GM18867 (cell line): Measurements from ENCODE around the gene ELK1.

ENCODE experiments used
- ATAC-seq: cut with Tn5 transposase; IDR thresholded peaks from one replicate; pipeline ENCODE4 v1.9.1; 2021; ENCODE audit warnings: mild to moderate bottlenecking, moderate library complexity; ENCODE audit not compliant: unreplicated experiment

The ELK1 gene

DNA sequence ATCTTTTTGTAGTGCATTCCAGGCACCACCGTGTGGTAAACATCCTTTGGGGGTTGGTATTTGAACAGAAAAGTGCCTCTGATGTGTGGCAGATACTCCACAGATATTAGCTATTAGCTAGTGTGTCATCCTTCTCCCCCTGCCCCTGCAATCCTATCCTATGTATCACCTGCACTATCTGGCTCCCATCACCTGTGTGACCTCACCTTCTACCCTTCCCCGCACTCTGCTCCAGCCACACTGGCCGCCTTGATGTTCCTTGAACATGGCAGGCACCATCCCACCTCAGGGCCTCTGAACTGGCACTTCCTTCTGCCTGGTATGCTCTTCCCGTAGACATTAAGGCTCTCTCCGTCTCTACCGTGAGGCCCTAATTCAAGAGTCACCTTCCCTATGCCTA, 3.7 kb downstream of the ELK1 start:
- no peak for ATAC-seq

DNA sequence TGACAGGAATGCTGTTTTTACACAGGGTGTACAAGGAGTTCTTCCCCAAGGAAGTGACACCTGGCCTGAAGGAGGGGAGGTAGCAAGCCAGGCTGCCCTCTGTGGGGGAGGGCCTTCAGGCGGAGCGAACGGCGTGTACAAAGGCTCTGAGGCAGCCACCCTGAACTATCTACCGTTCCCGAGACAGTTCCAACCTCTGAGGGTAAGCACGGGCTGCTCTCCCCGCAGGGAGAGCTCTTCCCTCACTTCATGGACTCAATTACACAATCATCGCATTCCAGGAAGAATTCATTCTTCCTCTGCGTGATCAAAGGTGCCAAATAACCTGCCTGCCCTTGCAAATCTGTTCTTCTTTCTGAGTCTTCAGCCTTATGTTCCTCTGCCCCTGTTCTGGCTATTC, 4.8 kb downstream of the ELK1 start:
- no peak for ATAC-seq

DNA sequence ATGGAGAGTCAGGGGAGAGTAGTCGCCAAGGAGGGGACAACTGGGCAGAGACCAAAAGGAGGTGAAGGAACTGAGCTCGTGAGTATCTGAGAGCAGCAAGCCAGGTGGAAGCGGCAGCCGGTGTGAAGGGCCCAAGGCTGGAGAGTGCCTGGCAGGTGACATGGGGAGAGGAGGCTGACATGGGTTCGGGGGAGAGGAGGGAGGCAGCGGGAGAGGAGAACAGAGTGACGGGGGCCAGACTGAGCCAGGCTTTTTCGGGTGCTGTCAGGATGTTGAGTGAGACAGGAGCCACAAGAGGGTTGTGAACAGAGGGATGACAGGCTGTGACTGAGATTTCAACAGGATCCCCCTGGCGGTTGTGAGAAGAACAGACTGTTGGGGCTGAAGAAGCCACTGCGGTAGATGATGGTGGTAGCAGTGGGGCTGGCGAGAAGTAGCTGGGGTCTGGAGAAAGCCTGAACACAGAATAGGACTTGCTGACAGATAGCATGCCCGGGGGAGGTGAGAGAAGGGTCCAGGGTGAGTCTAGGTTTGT, 5.7 kb downstream of the ELK1 start:
- ATAC-seq: peak; percentile 45

DNA sequence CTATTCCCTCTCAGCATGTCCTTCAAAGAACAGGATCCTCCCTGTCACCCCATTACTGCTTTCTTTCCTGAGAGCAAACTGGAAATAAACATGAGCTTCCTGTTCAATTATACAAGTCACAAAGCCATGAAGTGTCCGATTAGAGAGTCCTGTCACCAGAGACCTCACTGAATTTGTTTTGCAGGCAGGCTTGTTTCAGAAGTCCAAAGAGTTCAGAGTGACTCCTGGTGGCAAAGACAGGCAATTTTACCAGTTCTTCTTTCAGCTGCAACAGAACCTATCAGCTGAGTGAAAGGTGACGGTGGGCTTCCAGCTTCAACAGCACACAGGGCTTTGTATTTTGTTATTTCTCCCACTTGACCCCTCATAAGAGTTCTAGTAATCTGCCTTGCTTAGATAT, 6.4 kb downstream of the ELK1 start:
- ATAC-seq: no peak

DNA sequence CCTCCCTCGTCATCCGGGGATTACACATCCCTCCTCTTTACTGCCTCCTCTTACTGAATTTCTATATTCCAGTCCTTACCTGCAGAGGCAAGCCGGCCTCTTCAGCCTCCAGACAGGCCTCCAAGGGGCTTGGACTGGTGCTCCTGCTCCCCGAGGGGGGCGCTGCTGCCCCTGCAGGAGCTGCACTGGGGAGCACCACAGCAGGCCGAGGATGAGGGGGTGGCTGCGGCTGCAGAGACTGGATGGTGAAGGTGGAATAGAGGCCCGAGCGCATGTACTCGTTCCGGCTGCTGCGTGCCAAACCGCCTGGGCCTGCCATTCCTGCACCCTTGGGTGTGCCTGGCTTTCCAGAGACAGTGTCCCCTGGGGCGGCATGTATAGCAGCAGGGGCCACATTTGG, 11.5 kb downstream of the ELK1 start:
- ATAC-seq: no peak

DNA sequence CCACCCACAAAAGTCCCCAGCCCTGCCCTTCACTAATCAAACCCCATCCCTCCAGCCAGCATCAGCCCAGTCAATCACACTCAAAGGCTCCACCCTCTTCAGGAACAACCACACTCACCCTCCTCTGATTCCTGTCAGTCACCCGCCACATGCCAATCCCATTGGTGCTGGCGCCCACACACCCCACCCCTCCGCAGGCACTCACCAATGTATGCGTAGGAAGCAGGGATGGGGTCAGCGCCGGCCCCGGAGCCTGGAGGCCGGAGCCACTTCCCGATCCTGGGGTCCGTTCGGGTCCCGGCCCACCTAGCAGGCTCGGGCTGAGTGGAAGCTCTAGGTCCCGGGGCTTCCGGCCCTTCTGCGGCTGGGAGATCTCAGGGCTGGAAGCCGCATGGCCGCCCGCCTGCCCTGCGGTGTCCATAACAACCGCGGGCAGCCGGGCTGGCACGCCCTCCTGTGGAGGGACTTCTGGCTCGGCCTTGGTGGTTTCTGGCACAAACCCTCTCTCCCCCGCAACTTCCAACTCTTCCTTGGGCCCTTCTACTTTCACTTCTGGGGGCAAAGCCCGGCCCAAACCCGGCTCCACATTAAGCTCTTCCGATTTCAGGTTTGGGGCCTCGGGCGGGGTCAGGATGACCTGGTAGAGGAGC, 12.7 kb downstream of the ELK1 start:
- no peak for ATAC-seq

DNA sequence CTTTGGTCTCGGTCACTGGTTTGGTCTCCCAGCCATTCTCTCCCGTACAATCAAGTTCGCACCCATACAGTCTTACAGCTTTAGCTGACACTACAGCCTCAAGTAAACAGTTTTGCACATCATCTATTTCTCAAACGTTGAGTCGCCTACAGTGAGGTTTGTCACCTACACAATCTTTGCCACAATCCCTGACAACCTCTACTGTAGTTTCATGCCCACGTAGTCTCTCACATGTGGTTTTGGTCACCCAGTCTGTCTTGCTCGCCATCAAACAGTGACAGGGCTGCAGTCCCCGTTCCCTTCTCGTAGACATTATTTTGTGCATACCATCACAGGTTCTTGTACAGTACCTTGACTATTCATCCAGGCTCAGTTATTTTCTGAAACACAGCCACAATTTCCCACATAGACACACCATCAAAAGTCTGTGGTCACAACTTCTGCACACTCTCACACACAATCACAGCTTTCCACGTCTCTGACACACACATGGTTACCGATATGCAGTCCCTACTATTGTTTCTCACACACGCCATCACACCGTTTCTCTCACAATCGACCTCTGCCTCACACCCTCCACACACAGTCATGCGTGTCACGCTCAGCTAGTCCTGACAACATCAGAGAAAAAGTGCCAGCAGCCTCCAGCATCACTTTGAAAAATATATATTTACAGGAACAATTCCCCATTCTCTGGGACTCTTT, 15.3 kb downstream of the ELK1 start:
- ATAC-seq: no peak

DNA sequence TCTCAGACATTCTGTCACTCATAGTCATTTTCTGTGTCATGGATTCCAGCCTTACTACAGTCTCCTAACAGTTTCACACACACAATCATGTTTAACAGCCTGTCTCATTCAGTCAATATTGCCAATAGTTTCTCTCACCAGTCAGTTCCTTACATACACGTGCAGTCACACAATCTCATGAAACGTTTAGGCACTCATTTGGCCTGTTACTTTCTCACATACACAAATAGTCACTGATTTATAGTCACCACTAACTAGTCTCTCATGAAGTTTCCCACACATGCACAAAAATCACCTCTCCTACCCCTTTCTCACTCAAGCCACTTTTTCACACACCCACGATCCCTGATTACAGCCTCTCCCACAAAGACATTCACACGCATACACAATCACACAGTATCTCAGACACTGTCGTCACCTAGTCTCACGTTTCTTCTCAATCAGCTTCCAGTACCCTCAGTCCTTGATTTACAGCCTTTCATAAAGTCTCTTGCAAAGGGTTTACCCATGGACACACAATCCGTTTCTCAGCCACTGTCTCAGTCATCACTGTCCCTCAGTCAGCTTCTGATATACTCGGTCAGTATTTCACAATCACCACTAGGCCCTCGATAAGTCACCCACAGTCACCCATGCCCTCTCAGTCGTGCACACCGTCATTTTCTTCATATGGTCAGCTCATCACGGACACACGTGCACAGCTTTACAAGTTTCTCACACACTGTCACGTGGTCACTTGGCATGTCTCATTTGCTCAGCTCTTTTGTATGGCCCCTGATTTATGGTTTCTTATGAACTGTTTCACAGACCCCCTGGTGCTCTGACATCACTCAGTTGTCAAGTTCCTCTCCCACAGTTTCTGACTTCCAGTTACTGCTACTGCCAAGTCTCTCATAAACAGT, 16.4 kb downstream of the ELK1 start:
- ATAC-seq: no peak

DNA sequence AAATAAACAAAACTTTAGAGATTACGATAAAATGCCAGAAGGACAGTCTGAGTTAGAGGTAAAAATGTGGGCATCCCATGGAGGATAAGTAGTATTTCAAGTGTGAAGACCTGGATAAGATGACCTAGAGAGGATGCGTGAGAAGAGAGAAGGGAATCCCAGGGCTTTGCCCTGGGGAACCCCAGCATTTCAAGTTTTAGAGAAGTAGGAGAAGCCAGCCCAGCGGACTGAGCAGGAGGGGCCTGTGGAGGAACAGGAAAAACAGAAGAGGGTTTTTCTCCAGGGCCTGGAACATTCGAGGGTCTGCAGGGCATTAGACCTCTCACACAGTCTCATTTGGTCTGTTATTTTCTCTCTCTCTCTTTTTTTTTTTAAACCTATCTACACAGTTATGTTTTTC, 17.7 kb downstream of the ELK1 start:
- ATAC-seq: no peak

DNA sequence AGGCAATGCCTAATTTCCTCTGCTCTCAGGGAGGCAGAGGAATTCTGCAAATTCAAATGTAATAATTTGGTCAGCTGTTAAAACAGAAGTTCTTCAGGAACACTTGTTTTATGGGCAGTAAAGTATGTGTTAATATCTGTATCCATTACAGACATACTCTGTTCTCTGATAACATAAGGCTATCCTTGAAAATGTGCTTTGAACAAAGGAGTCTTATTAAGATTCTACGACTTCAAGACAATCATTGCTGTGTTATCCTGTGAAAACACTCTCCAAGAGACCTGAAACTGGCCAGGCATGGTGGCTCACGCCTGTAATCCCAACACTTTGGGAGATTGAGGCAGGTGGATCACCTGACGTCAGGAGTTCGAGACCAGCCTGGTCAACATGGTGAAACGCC, 18.7 kb downstream of the ELK1 start:
- no peak for ATAC-seq

DNA sequence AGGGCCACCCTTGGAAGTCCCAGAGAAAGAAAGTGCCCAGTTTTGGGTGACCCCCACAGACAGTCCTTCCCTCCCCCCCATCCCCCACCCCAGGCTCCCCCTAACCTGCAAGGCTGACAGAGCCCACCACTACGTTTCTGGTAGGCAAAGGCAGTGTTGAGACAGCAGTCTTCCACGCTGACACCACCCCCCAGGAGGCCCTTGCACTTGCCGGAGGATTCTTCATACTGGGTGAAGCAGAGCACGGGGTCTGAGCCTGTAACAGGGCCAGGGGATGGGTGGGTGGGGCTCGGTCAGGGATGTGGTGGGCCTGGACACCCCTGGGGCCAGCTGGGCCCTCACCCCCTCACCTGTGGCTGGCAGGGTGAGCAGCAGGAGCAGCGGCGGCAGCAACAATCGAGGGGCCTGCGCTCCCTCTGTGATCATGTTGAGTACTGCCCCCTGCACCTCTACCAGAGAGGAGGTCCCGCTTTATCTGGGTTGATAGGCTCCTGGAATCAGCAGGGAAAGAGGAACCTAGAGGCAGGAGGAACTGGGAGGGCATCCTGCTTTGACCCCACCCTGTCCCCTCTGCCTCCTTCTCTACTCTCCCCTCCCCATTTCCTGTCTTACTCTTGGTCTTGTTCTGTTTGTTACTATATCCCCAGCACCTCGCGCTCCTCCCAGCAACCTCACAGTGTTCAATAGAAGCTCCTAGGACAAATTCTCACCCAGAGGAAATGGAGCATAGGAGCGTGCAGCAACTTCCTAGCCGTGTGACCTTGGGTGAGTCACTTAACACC, 20.8 kb downstream of the ELK1 start, which contains the start of gene CFP:
TSS of gene CFP (minus strand) at position 512 of the 782 bp plus-strand sequence. CDS start at position 426, 86 bp downstream.
- no peak for ATAC-seq

DNA sequence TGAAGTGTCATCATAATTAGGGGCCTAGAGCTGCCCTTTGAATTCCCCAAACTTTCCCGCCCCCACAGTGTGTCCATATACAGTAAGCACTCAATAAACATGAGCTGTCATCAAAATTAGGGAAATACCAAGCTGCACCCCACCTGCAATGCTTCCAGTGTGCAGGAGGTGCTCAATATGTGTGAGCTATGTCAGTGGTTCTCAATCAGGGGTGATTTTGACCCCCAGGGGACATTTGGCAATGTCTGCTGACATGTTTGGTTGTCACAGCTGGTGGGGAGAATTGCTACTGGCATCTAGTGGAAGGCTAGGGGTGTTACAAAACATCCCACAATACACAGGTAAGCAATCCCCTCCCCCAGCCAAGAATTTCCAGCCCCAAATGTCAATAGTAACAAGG, 21.4 kb downstream of the ELK1 start:
- no peak for ATAC-seq

DNA sequence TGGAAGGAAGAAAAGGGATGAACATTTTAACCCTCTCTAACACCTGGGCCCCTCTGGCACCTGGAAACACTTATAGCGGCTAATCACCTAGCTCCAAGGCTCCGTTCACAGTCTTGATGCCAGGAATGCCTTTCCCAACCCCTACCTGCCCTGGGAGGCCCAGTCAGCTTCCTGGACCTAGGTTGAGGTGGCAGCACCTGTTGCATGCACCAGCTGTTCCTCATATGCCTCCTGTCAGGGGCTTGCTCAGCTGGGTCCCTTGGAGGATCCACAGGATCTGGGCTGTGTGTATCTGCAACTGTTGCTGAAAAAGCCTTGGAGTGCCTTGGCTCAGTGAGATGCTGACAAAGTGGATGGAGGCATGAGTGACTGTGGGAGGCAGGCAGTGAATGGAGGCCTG, 25.0 kb downstream of the ELK1 start:
- ATAC-seq: no peak

DNA sequence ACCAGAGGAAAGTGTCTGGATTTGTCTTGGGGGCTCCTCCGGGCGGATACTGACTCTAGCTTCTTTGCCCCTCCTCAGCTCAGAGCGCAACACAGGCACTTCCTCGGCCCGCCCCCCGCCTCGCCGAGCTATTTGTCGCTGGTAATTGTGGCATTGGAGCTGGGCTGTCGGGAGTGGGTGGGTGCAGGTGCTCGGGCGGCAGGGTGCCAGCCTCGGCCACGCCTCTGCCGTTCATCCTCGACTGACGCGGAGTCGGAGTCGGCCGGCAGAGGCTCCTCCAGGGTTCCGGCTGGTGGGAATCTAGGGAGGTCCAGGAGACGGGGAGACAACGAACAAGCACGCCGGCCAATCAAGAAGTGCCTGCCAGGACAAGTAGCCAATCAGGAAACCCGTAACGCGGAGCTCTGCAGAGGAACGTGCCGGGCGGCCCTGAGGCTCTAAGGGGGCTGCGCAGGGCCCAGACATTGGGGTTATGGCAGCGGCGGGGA, 26.8 kb downstream of the ELK1 start:
- no peak for ATAC-seq

DNA sequence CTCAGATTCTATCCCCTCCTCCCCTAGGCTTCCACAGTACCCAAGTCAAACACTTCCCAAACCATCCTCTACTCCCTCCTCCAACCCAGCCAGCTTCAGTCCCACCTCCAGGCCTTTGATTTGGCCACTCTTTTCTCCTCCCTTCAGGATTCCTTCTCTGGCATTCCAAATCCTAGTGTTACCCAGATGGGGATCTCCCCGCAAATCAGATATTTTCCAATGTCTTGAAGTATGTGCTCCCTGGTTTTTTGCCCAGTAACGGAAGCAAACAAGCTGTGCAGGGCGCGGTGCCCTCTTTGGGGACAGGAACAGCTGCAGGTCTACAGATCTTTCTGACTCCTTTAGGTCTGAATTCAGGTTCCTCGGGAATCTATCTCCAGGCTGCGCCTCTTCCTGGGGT, 28.5 kb downstream of the ELK1 start:
- no peak for ATAC-seq

DNA sequence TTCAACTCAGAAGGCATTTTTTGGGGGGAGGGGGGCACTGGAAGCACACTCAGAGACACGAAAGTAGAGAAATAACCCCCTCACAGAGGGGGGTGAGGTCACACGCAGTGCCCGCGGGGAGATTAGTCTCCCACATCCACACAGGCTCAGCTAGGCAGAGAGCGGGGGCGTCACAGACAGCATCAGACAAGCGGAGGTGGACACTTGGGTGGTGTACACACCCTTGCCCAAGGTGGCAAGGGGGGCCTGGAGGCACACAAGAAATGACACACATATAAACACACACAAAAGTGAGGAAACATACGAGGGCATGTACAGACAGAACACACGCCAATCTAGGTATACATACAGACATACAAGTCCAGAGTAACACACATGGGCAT, 30.1 kb downstream of the ELK1 start:
- ATAC-seq: no peak

DNA sequence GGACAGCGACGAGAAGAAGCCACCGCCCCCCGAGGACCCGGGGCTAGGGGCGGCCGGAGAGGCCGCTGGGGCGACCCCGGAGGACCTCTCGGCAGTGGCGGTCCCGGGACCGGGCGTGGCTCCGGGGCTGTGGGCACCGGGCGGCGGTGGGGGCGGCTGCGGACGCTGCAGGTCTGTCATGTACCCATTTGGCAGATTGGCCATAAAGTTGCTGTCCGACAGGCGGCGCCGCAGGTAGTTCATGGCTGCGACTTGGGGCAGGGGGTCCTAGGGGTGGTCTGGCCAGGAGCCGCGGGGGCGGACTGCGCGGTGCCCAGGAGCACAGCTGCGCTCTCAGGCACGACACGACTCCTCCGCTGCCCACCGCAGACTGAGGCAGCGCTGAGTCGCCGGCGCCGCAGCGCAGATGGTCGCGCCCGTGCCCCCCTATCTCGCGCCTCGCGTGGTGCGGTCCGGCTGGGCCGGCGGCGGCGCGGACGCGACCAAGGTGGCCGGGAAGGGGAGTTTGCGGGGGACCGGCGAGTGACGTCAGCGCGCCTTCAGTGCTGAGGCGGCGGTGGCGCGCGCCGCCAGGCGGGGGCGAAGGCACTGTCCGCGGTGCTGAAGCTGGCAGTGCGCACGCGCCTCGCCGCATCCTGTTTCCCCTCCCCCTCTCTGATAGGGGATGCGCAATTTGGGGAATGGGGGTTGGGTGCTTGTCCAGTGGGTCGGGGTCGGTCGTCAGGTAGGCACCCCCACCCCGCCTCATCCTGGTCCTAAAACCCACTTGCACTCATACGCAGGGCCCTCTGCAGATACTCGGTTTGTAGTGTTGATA, 30.7 kb downstream of the ELK1 start, which contains the start of gene SYN1:
TSS of gene SYN1 (minus strand) at position 372 of the 817 bp plus-strand sequence. CDS start at position 243, 129 bp downstream.
- ATAC-seq: peak; percentile 78

DNA sequence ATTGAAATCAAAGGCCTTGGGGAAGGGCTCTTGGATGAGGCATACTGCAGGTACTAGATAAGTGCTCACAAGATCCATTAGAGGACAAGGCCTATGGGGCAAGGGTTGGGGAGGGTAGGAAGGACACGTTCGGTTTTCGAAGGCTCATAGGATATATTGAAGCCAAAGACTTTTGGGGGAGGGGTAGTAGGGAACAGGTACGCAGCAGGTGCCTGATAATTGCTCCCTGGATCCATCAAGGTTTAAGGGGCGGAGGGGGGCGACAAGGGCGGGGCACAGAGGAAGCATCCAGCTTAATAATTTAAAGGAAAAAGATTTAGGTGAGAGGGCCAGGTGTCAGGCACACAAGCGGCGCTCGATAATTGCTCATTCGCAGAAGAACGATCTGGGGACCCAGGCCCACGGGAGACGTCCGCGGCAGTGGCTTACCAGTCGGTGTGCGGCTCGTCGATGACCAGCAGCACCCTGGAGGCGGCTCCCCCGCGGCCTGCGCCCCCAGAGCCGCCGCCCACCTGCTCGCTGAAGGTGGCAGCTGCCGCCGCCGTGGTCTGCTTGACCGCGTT, 31.4 kb downstream of the ELK1 start:
- no peak for ATAC-seq

DNA sequence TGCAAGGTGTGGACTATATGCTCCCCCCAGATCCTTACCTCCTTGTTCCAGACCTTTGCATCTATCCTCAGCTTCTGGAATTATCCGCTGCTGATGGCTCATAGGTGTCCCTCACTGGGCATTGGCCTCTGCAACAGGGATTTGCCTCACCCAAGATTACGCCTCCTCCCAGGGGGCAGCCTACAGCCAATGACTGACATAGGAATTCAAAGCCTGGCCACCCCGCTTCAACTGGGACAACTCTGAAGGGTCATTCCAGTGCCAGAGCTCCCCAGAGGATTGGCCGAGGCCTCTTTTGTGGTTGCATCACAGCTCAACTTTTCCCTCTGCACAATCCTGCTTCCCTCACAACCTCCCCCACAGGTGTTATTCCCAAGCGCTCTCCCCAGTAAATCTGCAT, 35.7 kb downstream of the ELK1 start:
- no peak for ATAC-seq
